ENCODE data around the gene RNU1-1.
"Not testable (repeated sequence)": the region's sequence is repeated elsewhere in the genome, so short reads cannot be mapped to it uniquely, and the experiment has no call there.

The RNU1-1 gene

DNA sequence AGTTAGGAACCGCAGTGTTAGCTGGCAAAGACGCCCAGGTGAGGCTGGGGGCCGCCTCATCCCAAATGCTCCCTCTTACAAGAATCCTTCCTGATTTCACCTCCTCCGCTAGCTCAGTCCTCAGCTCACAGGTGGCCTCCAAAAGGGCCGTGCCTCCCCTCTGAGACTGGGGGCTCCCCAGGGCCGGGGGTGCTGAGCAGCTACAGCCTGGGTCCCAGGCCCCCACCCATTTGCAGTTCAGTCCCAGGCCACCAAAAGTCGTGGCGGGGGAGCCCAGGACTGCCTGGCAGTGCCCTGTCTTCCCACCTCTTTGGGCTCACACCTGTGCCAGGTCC is 29.6 kb downstream of the RNU1-1 start:
- DNase-seq (ENCODE audit: low read depth in 1 of 2, low spot score in 1 of 2), result no peak
- no peaks in the 10 kb centered on the region for H3K27me3 ChIP-seq (ENCODE audit: insufficient read depth, poor library complexity, severe bottlenecking)
- no peak overlapping the region for H3K4me3 ChIP-seq (replicated peaks; ENCODE audit: insufficient read depth, low read length)
- H3K27ac ChIP-seq (replicated peaks), result no peak overlapping the region
- TF ChIP-seq GABPA (IDR thresholded peaks at IDR 0.05; ENCODE audit: low read depth) (no peak), SPI1 (IDR thresholded peaks at IDR 0.05; ENCODE audit: borderline replicate concordance, low read depth) (no peak), POLR2AphosphoS5 (IDR thresholded peaks at IDR 0.05; ENCODE audit: low read depth) (no peak)
- TF ChIP-seq, protein P1, sequence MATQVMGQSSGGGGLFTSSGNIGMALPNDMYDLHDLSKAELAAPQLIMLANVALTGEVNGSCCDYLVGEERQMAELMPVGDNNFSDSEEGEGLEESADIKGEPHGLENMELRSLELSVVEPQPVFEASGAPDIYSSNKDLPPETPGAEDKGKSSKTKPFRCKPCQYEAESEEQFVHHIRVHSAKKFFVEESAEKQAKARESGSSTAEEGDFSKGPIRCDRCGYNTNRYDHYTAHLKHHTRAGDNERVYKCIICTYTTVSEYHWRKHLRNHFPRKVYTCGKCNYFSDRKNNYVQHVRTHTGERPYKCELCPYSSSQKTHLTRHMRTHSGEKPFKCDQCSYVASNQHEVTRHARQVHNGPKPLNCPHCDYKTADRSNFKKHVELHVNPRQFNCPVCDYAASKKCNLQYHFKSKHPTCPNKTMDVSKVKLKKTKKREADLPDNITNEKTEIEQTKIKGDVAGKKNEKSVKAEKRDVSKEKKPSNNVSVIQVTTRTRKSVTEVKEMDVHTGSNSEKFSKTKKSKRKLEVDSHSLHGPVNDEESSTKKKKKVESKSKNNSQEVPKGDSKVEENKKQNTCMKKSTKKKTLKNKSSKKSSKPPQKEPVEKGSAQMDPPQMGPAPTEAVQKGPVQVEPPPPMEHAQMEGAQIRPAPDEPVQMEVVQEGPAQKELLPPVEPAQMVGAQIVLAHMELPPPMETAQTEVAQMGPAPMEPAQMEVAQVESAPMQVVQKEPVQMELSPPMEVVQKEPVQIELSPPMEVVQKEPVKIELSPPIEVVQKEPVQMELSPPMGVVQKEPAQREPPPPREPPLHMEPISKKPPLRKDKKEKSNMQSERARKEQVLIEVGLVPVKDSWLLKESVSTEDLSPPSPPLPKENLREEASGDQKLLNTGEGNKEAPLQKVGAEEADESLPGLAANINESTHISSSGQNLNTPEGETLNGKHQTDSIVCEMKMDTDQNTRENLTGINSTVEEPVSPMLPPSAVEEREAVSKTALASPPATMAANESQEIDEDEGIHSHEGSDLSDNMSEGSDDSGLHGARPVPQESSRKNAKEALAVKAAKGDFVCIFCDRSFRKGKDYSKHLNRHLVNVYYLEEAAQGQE (IDR thresholded peaks at IDR 0.05; ENCODE audit: insufficient replicate concordance, low read depth), result no peak
- TF ChIP-seq, protein P2, sequence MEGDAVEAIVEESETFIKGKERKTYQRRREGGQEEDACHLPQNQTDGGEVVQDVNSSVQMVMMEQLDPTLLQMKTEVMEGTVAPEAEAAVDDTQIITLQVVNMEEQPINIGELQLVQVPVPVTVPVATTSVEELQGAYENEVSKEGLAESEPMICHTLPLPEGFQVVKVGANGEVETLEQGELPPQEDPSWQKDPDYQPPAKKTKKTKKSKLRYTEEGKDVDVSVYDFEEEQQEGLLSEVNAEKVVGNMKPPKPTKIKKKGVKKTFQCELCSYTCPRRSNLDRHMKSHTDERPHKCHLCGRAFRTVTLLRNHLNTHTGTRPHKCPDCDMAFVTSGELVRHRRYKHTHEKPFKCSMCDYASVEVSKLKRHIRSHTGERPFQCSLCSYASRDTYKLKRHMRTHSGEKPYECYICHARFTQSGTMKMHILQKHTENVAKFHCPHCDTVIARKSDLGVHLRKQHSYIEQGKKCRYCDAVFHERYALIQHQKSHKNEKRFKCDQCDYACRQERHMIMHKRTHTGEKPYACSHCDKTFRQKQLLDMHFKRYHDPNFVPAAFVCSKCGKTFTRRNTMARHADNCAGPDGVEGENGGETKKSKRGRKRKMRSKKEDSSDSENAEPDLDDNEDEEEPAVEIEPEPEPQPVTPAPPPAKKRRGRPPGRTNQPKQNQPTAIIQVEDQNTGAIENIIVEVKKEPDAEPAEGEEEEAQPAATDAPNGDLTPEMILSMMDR (IDR thresholded peaks at IDR 0.05; ENCODE audit: insufficient read depth, low read length), result no peak

DNA sequence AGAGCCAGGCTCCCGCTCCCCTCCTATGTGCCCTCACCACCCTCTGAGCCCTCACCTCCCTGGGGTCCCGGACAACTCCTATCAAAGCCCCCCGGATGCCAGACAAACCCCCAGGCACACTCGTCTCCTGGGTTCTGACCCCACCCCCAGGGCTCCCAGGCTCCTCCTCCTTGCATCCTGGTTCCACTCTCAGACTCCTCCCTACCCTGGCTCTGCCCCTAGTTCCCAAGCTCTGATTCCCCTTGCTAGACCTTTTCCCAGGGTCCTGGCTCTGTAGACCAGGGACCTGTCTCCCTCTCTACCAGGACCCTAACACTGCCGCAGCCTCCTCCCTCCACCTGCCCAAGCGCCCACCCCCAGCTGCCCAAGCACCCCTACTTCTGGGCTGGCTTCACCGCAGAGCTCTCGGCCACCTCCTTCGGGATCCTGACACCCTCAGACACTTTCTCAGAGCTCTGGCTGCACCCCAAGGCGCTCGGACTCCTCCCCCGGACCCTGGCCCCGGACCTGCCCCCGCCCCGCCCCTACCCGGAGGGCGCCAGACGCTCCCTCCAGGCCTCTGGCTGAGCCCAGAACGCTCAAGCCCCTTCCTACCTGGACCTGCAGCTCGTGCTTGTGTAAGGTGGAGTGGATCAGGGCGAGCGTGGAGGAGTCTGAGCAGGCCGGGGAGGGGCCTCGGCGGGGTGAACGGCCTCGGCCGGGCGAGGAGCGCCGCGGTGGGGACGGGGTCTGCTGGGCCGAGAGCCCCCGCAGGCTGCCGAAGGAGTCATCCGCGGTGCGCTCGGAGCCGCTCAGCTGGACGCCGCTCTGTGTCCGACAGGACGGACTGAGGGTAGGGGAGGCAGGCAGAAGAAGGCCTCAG is 30.2 kb downstream of the RNU1-1 start:
- H3K4me3 ChIP-seq (replicated peaks; ENCODE audit: insufficient read depth, low read length); DNase-seq (ENCODE audit: low read depth in 1 of 2, low spot score in 1 of 2); H3K27me3 ChIP-seq (ENCODE audit: insufficient read depth, poor library complexity, severe bottlenecking); H3K27ac ChIP-seq (replicated peaks): not testable (repeated sequence)

DNA sequence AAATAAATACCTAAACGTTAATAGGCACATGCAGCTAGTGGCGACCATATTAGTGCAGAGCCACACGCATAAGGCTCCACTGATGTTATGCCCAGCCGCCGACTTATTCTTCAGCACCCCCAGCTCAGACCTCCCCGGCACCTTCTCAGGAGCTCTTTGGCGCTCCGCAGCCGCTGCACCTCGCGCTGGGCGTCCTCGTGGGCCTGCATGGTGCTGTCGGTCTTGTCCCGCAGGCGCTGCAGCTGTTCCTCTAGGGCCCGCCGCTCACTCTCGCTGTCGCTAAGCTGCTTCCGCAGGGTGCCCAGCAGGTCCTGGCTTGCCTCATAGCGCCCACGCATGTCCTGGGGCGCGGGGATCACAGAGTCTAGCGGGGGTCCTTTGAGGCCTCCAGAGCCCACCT is 30.9 kb downstream of the RNU1-1 start:
- DNase-seq (ENCODE audit: low read depth in 1 of 2, low spot score in 1 of 2); H3K27me3 ChIP-seq (ENCODE audit: insufficient read depth, poor library complexity, severe bottlenecking); H3K4me3 ChIP-seq (replicated peaks; ENCODE audit: insufficient read depth, low read length); H3K27ac ChIP-seq (replicated peaks): not testable (repeated sequence)

DNA sequence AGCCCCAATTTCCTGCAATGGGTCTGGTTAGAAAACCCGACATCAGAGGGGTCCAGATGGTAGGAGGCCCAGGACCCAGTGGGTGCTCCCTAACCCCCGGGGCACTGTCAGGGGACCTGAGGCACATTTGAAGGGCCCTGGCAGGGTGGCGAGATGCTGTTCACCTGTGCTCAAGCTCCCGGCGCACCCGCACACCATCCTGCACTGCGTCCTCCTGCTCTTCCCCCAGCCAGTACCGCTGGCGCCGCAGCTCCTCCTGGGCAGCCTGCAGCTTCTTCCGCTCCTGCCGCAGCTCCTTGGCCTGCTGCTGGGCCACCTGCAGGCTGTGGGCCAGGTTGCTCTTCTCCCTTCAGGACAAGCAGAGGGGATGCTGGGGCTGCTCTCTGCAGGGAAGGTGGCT is 36.0 kb downstream of the RNU1-1 start:
- Histone ChIP-seq H3K27me3 (ENCODE audit: insufficient read depth, poor library complexity, severe bottlenecking) (no peaks in the 10 kb centered on the region), H3K4me3 (replicated peaks; ENCODE audit: insufficient read depth, low read length) (no peak overlapping the region), H3K27ac (replicated peaks) (no peak overlapping the region)
- DNase-seq (ENCODE audit: low read depth in 1 of 2, low spot score in 1 of 2), result no peak
- no peak for TF ChIP-seq POLR2AphosphoS5 (IDR thresholded peaks at IDR 0.05; ENCODE audit: low read depth)
- no peak for TF ChIP-seq GABPA (IDR thresholded peaks at IDR 0.05; ENCODE audit: low read depth)
- no peak for TF ChIP-seq SPI1 (IDR thresholded peaks at IDR 0.05; ENCODE audit: borderline replicate concordance, low read depth)
- TF ChIP-seq, protein P2 (IDR thresholded peaks at IDR 0.05; ENCODE audit: insufficient read depth, low read length), result no peak
- TF ChIP-seq, protein P1 (IDR thresholded peaks at IDR 0.05; ENCODE audit: insufficient replicate concordance, low read depth), result no peak

DNA sequence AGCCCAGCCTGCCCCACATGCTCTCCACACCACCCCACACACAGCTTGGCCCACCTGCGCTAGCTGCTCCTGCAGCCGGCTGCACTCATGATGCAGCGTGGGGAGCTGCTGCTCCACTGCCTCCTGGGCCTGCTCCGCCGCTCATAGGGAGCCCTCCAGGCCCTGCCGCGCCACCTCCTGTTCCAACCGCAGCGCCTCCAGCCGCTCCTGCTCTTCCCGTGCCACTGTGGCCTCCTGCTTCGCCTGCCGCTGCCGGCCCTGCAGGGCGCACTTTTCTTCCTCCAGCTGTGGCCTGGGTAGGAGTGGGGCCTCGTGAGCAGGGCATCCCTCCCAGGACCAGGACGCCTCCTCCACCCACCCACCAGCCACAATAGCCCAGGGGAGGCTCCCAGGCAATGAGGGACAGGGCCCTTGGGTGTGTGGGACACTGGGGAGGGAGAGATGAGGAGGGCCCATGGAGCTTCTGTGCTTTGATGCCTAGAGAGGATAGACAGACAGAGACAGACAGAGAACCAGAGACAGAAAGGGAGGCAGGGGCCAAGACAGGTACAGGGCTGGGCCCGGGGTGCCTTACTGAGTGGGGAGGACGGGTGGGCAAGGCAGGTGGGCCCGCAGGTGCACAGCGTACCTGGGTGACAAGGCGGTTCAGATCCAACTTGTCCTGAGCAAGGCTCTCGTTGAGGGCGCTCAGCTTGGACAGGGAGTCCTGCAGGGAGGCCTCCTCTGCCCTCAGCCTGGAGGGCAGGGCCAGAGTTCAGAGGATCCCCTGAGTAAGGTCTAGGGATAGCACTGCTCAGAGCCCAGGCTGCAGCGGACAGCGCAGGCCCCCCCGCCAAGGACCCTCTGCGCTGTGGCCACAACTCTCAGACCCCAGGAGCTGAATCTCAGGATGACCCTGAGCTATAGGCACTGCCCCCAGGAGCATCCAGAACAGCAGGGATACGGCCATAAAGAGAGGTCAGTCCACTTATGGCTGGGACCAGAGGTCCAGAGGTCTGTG is 38.0 kb downstream of the RNU1-1 start:
- not testable (repeated sequence) for H3K27ac ChIP-seq (replicated peaks); H3K27me3 ChIP-seq (ENCODE audit: insufficient read depth, poor library complexity, severe bottlenecking); H3K4me3 ChIP-seq (replicated peaks; ENCODE audit: insufficient read depth, low read length); DNase-seq (ENCODE audit: low read depth in 1 of 2, low spot score in 1 of 2)

DNA sequence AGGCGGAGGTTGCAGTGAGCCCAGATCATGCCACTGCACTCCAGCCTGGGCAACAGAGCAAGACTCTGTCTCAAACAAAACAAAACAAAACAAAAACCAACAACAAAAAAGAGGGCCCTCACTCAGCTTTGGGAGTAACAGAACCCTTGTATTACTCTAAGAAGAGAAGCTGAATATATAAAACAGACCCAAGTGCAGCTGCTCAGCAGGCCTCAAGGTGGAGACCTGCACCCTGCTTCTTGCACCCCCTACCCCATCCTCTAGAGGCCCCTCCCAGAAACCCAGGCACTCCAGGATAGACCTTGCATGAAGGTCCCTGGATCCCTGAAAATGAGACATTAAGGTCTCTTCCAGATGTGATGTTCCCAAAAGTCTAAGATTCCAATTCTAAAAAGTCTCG is 39.2 kb downstream of the RNU1-1 start:
- H3K27me3 ChIP-seq (ENCODE audit: insufficient read depth, poor library complexity, severe bottlenecking); H3K27ac ChIP-seq (replicated peaks); H3K4me3 ChIP-seq (replicated peaks; ENCODE audit: insufficient read depth, low read length): not testable (repeated sequence)
- peak in 1 of 2 experiments; percentile 5 for DNase-seq (ENCODE audit: low read depth in 1 of 2, low spot score in 1 of 2)

All from HL-60 (cell line).